Smooth muscle cell (in vitro differentiated cells): ENCODE measurements around the gene PRKAG2. TPM values are rescaled to one million over a fixed set of nuclear protein-coding genes. Genes with fewer than 3 reads are reported as not detected.
A peak's percentile ranks its signal among the peaks of the same experiment; 100 is the strongest.

ENCODE experiments used
- DNase-seq: peaks from one replicate; lab custom pipeline; 2025; ENCODE audit not compliant: unreplicated experiment; lab: John Stamatoyannopoulos, UW
- H2AFZ ChIP-seq: fragments of 200-600 bp; sonication (generic); 2 replicates; pipeline ENCODE4 v1.6.0; 2016; ENCODE audit warnings: antibody characterized with exemption, low read depth, mild to moderate bottlenecking
- H3F3A ChIP-seq: fragments of 200-600 bp; sonication (generic); 2 replicates; pipeline ENCODE4 v1.6.0; 2017; ENCODE audit warnings: antibody characterized with exemption, low read depth
- H3K27ac ChIP-seq: fragments of 200-600 bp; sonication (generic); 2 replicates; pipeline ENCODE4 v1.5.1; 2016; ENCODE audit warnings: low read depth, mild to moderate bottlenecking
- H3K27me3 ChIP-seq: fragments of 200-600 bp; sonication (generic); 2 replicates; pipeline ENCODE4 v1.6.1; 2016; ENCODE audit warnings: low read depth, mild to moderate bottlenecking
- H3K36me3 ChIP-seq: fragments of 200-600 bp; sonication (generic); 2 replicates; pipeline ENCODE4 v1.5.1; 2016; ENCODE audit warnings: low read depth
- H3K4me1 ChIP-seq: fragments of 200-600 bp; sonication (generic); 2 replicates; pipeline ENCODE4 v1.5.1; 2016; ENCODE audit warnings: low read depth
- H3K4me2 ChIP-seq: fragments of 200-600 bp; sonication (generic); 2 replicates; pipeline ENCODE4 v1.6.0; 2016; ENCODE audit warnings: mild to moderate bottlenecking
- H3K4me3 ChIP-seq: fragments of 200-600 bp; sonication (generic); 2 replicates; pipeline ENCODE4 v1.5.1; 2016; ENCODE audit warnings: mild to moderate bottlenecking
- H3K79me2 ChIP-seq: fragments of 200-600 bp; sonication (generic); 2 replicates; pipeline ENCODE4 v1.6.0; 2016; ENCODE audit warnings: low read depth, mild to moderate bottlenecking
- H3K9ac ChIP-seq: fragments of 200-600 bp; sonication (generic); 2 replicates; pipeline ENCODE4 v1.6.0; 2016; ENCODE audit warnings: low read depth
- H3K9me3 ChIP-seq: fragments of 200-600 bp; sonication (generic); replicated peaks from 2 replicates; pipeline ENCODE4 v1.5.1; 2016; ENCODE audit warnings: low read depth
- H4K20me1 ChIP-seq: fragments of 200-600 bp; sonication (generic); 2 replicates; pipeline ENCODE4 v1.6.0; 2016; ENCODE audit warnings: low read depth
- WGBS: methylation state at CpG from one replicate; pipeline ENCODE4 v1.1.7; 2016; ENCODE audit warnings: low lambda C conversion rate; 5-methylcytosine and 5-hydroxymethylcytosine counted together
- polyA plus RNA-seq: library from polyadenylated mRNA; unstranded; fragments of >200 nt; fragmentation: Nextera tagmentation; extraction: Ambion mirVana; gene quantifications from 2 replicates; pipeline ENCODE4 v1.2.1, GENCODE V29; 2016
- total RNA-seq: library from RNA; depleted of rRNA; stranded (reverse); fragments of >200 nt; gene quantifications from 2 replicates; pipeline ENCODE4 v1.2.3, GENCODE V29; 2014
- TF ChIP-seq, protein P1 (sequence below): fragments of 200-600 bp; sonication (generic); IDR thresholded peaks from 2 replicates; pipeline ENCODE4 v1.5.1; 2017; ENCODE audit warnings: borderline replicate concordance, mild to moderate bottlenecking, antibody characterized with exemption; ENCODE audit not compliant: insufficient read depth, poor library complexity, severe bottlenecking

Gene PRKAG2
- total and polyA plus RNA-seq, 2 experiments from 2014 or later, result 3.5 to 3.9 TPM

DNA sequence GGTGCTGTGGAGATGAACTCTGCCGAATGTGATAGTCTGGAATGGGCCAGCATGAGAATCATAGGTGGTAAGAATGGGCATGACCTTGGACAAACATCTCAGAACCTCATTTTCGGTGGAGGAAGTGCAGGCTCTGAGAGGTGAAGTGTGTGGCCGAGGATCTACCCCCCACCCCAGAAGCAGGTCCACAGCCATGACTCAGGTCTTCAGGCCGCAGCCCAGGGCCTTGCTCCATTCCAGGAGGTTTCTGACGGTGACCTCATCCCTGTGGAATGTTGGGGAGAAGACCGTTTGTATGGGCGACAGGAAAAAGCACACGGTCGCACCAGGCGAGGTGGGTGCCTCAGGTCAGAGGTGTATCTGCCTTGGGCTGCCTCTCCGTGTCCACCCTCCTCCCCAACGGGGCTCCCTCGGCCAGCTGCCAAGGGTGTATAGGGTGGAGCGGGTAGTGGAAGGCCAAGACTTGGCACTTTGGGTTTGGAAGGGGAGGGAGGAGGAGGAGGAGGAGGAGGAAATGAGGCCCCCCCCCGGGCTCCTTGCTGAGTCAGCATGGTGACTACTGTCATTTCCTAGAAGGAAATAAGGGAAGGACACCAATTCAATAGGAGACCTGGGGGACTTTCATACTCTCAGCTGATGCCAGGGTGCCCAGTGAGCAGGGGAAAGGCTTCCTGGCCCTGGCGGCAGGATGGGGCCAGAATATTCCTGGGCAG, 189.2 kb downstream of the PRKAG2 start:
- 31% methylated on average over 16 of the region's 16 CpGs for WGBS
- no peaks in the 10 kb centered on the region for H3K27me3 ChIP-seq
- peaks cover 4% of the 10 kb centered on the region for H3K4me1 ChIP-seq
- peak overlapping the region; percentile 30 for H3K27ac ChIP-seq
- no peaks in the 10 kb centered on the region for H4K20me1 ChIP-seq
- H3K4me2 ChIP-seq, result peak overlapping the region; percentile 30
- no peak overlapping the region for H2AFZ ChIP-seq
- no peaks in the 10 kb centered on the region for H3K79me2 ChIP-seq
- TF ChIP-seq, protein P1, sequence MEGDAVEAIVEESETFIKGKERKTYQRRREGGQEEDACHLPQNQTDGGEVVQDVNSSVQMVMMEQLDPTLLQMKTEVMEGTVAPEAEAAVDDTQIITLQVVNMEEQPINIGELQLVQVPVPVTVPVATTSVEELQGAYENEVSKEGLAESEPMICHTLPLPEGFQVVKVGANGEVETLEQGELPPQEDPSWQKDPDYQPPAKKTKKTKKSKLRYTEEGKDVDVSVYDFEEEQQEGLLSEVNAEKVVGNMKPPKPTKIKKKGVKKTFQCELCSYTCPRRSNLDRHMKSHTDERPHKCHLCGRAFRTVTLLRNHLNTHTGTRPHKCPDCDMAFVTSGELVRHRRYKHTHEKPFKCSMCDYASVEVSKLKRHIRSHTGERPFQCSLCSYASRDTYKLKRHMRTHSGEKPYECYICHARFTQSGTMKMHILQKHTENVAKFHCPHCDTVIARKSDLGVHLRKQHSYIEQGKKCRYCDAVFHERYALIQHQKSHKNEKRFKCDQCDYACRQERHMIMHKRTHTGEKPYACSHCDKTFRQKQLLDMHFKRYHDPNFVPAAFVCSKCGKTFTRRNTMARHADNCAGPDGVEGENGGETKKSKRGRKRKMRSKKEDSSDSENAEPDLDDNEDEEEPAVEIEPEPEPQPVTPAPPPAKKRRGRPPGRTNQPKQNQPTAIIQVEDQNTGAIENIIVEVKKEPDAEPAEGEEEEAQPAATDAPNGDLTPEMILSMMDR, result no peak
- no peaks in the 10 kb centered on the region for H3K36me3 ChIP-seq
- DNase-seq, result no peak
- no peak overlapping the region for H3K4me3 ChIP-seq
- H3F3A ChIP-seq, result no peaks in the 10 kb centered on the region
- H3K9me3 ChIP-seq, result no peaks in the 10 kb centered on the region
- H3K9ac ChIP-seq, result peak overlapping the region; percentile 9

DNA sequence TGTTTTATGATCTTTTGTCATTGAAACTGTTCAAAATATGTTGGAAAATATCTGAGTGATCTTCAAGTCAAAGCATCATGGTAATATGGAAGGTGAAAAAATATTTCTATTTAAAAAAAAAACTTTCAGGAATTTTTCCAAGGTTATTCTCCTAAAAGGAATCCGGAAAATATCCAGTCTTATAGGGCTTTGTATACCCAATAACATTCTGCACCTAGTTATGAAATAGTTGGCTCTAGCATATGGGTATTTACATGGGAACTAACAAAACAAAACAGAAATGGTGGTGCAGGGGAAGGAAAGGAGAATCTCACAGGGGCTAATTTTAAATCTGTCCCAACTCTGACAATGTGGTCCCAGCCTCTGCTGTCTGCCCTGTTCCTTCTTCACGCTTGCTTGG, 190.1 kb downstream of the PRKAG2 start:
- peak overlapping the region; percentile 30 for H3K27ac ChIP-seq
- peak overlapping the region; percentile 9 for H3K9ac ChIP-seq
- no peaks in the 10 kb centered on the region for H3K79me2 ChIP-seq
- no peak overlapping the region for H3K4me3 ChIP-seq
- no peak for DNase-seq
- WGBS, result 89% methylated on average over 2 of the region's 2 CpGs
- TF ChIP-seq, protein P1, result no peak
- H3K9me3 ChIP-seq, result no peaks in the 10 kb centered on the region
- H3K36me3 ChIP-seq, result no peaks in the 10 kb centered on the region
- H4K20me1 ChIP-seq, result no peaks in the 10 kb centered on the region
- H3K27me3 ChIP-seq, result no peaks in the 10 kb centered on the region
- H3F3A ChIP-seq, result no peaks in the 10 kb centered on the region
- peaks cover 4% of the 10 kb centered on the region for H3K4me1 ChIP-seq
- H2AFZ ChIP-seq, result peak overlapping the region; percentile 15
- peak overlapping the region; percentile 13 for H3K4me2 ChIP-seq

DNA sequence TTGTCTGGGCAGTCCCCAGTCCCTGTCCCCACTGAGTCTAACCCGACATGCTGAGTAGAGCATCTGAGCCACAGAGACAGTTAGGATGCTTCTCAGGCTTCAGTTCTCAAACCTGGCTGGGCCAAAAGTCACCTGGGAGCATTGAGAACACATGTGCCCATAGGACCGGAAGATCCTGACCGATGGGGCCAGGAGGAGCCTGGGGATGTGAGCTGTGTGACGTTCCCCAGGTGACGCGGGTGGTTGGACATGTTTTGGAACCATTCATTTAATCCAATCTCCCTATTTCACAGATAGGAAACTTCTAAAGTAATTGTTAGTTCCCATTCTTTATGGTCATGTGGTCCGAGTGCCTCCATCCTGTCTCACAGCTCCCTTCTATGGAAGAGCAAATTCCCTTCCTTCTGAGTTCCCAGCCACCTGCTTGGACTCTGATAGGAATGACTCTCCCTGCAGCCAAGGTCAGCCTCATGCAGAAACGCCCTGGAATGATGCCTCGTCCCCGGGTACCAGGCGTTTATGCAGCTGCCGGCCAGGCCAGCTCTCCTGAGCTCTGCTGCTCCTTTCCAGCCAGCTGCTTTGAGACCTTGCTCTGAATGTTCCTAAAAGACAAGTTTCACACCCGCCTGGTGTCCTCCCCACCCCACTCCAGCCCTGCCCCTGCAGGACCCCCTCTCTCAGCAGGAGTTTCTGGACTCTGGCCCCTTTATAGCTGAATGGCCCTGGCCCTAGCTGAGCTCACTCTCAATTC, 190.7 kb downstream of the PRKAG2 start:
- Histone ChIP-seq H3K9me3 (no peaks in the 10 kb centered on the region), H2AFZ (peak overlapping the region; percentile 15), H3K4me1 (peaks cover 4% of the 10 kb centered on the region), H3K36me3 (no peaks in the 10 kb centered on the region), H4K20me1 (no peaks in the 10 kb centered on the region), H3K27me3 (no peaks in the 10 kb centered on the region), H3K4me2 (no peak overlapping the region), H3K79me2 (no peaks in the 10 kb centered on the region), H3K9ac (no peak overlapping the region), H3F3A (no peaks in the 10 kb centered on the region), H3K27ac (no peak overlapping the region), H3K4me3 (no peak overlapping the region)
- TF ChIP-seq, protein P1, result no peak
- no peak for DNase-seq
- 91% methylated on average over 13 of the region's 13 CpGs for WGBS
